ENCODE measurements around the gene DUSP23.
A peak's percentile ranks its signal among the peaks of the same experiment; 100 is the strongest.

DUSP23 gene

GRCh38 chr1:159786465-159786864 is 5.7 kb downstream of the DUSP23 start:
- no peak for DNase-seq (ENCODE audit: low read depth)

GRCh38 chr1:159786966-159787365 is 6.2 kb downstream of the DUSP23 start:
- no peak for DNase-seq (ENCODE audit: low read depth)

- DNase-seq (ENCODE audit: low read depth): no peak
Observed at GRCh38 chr1:159790237-159790917, 9.6 kb downstream of the DUSP23 start.

- no peak for DNase-seq (ENCODE audit: low read depth)
Observed at GRCh38 chr1:159791031-159791430, 10.3 kb downstream of the DUSP23 start.

- DNase-seq (ENCODE audit: low read depth): no peak
Observed at GRCh38 chr1:159791461-159791860, 10.7 kb downstream of the DUSP23 start.

GRCh38 chr1:159795534-159795933 is 14.8 kb downstream of the DUSP23 start:
- no peak for DNase-seq (ENCODE audit: low read depth)

- DNase-seq (ENCODE audit: low read depth): peak; percentile 18
Observed at GRCh38 chr1:159798893-159799292, 18.1 kb downstream of the DUSP23 start.

- no peak for DNase-seq (ENCODE audit: low read depth)
Observed at GRCh38 chr1:159799446-159799985, 18.8 kb downstream of the DUSP23 start.

GRCh38 chr1:159800177-159800930 is 19.6 kb downstream of the DUSP23 start:
- DNase-seq (ENCODE audit: low read depth): no peak

- no peak for DNase-seq (ENCODE audit: low read depth)
Observed at GRCh38 chr1:159802111-159802510, 21.3 kb downstream of the DUSP23 start, which contains the start of gene FCRL6. FCRL6 (plus strand) TSS chr1:159802360; CDS start chr1:159802425, 65 bp downstream.

- DNase-seq (ENCODE audit: low read depth): no peak
Observed at GRCh38 chr1:159803956-159804689, 23.4 kb downstream of the DUSP23 start.

GRCh38 chr1:159804924-159805323 is 24.2 kb downstream of the DUSP23 start:
- no peak for DNase-seq (ENCODE audit: low read depth)

GRCh38 chr1:159815926-159816325 is 35.2 kb downstream of the DUSP23 start:
- DNase-seq (ENCODE audit: low read depth): no peak

GRCh38 chr1:159817276-159818041 is 36.7 kb downstream of the DUSP23 start:
- no peak for DNase-seq (ENCODE audit: low read depth)

- DNase-seq (ENCODE audit: low read depth): no peak
Observed at GRCh38 chr1:159821171-159821867, 40.6 kb downstream of the DUSP23 start.

- no peak for DNase-seq (ENCODE audit: low read depth)
Observed at GRCh38 chr1:159823406-159823805, 42.6 kb downstream of the DUSP23 start.

- DNase-seq (ENCODE audit: low read depth): no peak
Observed at GRCh38 chr1:159825564-159825963, 44.8 kb downstream of the DUSP23 start.

- peak; percentile 18 for DNase-seq (ENCODE audit: low read depth)
Observed at GRCh38 chr1:159826441-159827101, 45.8 kb downstream of the DUSP23 start, which contains the start of gene SLAMF8. SLAMF8 (plus strand) TSS chr1:159826873; CDS start chr1:159826899, 26 bp downstream.

GRCh38 chr1:159827102-159827490 is 46.3 kb downstream of the DUSP23 start:
- DNase-seq (ENCODE audit: low read depth): no peak

GRCh38 chr1:159827549-159827948 is 46.8 kb downstream of the DUSP23 start:
- no peak for DNase-seq (ENCODE audit: low read depth)

All from stimulated activated CD4-positive, alpha-beta T cell treated with anti-CD3 and anti-CD28 coated beads, Interleukin-2, amount 100 ng/mL, for 4 hours (primary cell).